Esophagus muscularis mucosa (tissue), 3 donors: ENCODE measurements around the gene MAP3K2.

Source experiments
- POLR2A ChIP-seq: fragments of 450-650 bp; IDR thresholded peaks from one replicate; pipeline ENCODE4 v1.6.1; 2017; ENCODE audit warnings: antibody characterized with exemption, moderate library complexity, mild to moderate bottlenecking, low read depth
- TF ChIP-seq, protein P1 (sequence below), 3 experiments: fragments of 200-600 bp in 2 of 3; fragments of 450-650 bp in 1 of 3; sonication (generic) in 2 of 3; IDR thresholded peaks; one replicate each; pipeline ENCODE4 v1.5.1; 2017 to 2019; ENCODE audit warnings: antibody characterized with exemption in 3 of 3, mild to moderate bottlenecking in 2 of 3, moderate library complexity in 1 of 3

DNA sequence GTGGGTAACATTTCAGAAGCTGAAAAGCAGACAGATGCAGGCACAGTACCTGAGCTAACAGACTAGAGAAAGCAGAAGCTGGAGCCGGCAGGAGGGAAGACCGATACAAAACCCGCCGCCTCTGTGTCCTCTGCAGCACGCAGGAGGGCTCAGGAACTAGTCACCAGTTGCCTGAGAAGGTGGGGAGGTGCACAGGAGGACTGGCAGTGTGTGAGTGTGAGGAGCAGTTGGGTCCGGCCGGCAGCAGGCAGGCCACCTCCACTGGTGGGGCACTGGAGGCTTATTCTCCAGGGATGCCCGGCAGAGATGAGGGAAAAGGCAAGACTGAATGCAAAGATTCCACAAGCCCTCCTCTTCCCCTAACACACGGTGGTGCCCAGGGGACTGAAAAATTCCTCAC lies 112.0 kb downstream of the MAP3K2 start:
- TF ChIP-seq, protein P1, sequence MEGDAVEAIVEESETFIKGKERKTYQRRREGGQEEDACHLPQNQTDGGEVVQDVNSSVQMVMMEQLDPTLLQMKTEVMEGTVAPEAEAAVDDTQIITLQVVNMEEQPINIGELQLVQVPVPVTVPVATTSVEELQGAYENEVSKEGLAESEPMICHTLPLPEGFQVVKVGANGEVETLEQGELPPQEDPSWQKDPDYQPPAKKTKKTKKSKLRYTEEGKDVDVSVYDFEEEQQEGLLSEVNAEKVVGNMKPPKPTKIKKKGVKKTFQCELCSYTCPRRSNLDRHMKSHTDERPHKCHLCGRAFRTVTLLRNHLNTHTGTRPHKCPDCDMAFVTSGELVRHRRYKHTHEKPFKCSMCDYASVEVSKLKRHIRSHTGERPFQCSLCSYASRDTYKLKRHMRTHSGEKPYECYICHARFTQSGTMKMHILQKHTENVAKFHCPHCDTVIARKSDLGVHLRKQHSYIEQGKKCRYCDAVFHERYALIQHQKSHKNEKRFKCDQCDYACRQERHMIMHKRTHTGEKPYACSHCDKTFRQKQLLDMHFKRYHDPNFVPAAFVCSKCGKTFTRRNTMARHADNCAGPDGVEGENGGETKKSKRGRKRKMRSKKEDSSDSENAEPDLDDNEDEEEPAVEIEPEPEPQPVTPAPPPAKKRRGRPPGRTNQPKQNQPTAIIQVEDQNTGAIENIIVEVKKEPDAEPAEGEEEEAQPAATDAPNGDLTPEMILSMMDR (IDR thresholded peaks at IDR 0.05), result no peak
- TF ChIP-seq POLR2A, result no peak
